Astrocyte (in vitro differentiated cells and primary cell): ENCODE measurements around the gene GRM4. TPM values are rescaled to one million over a fixed set of nuclear protein-coding genes. Genes with fewer than 3 reads are reported as not detected.

Source experiments
- DNase-seq: peaks from one replicate; pipeline ENCODE4 v3.0.0-alpha.2; 2010; ENCODE audit warnings: low read depth
- FAIRE-seq: peaks from 2 replicates; lab custom pipeline; 2011; peaks lifted over from hg19 to GRCh38; lab: Jason Lieb, UNC
- H2AFZ ChIP-seq: 2 replicates; pipeline ENCODE4 v1.6.0; 2012; ENCODE audit warnings: low read depth, low read length, inconsistent platforms
- H3K27ac ChIP-seq: 2 replicates; pipeline ENCODE4 v1.5.1; 2011; ENCODE audit warnings: low read depth, low read length, inconsistent platforms
- H3K27me3 ChIP-seq: 2 replicates; pipeline ENCODE4 v1.6.0; 2011; ENCODE audit warnings: low read length, inconsistent platforms; ENCODE audit not compliant: insufficient read depth
- H3K36me3 ChIP-seq: 2 replicates; pipeline ENCODE4 v1.5.1; 2011; ENCODE audit warnings: low read length, inconsistent platforms; ENCODE audit not compliant: insufficient read depth
- H3K4me1 ChIP-seq: 2 replicates; pipeline ENCODE4 v1.5.1; 2011; ENCODE audit warnings: low read length, inconsistent platforms; ENCODE audit not compliant: insufficient read depth
- H3K4me2 ChIP-seq: 2 replicates; pipeline ENCODE4 v1.6.0; 2012; ENCODE audit warnings: low read length, inconsistent platforms
- H3K4me3 ChIP-seq: 2 replicates; pipeline ENCODE4 v1.5.1; 2011; ENCODE audit warnings: low read depth, mild to moderate bottlenecking, low read length, inconsistent platforms; ENCODE audit not compliant: insufficient read depth
- H3K79me2 ChIP-seq: 2 replicates; pipeline ENCODE4 v1.6.0; 2012; ENCODE audit warnings: mild to moderate bottlenecking, low read length, inconsistent platforms; ENCODE audit not compliant: insufficient read depth
- H3K9ac ChIP-seq: 2 replicates; pipeline ENCODE4 v1.6.0; 2012; ENCODE audit warnings: mild to moderate bottlenecking, low read length, inconsistent platforms
- H3K9me3 ChIP-seq: 2 replicates; pipeline ENCODE4 v1.5.1; 2012; ENCODE audit warnings: low read depth, mild to moderate bottlenecking, low read length, inconsistent platforms; ENCODE audit not compliant: insufficient read depth
- H4K20me1 ChIP-seq: 2 replicates; pipeline ENCODE4 v1.6.0; 2012; ENCODE audit warnings: low read length, inconsistent platforms; ENCODE audit not compliant: insufficient read depth
- H3K27ac Mint-ChIP-seq: one replicate; pipeline ENCODE4 v1.8.0; 2021; ENCODE audit warnings: mild to moderate bottlenecking, mixed read lengths; ENCODE audit not compliant: unreplicated experiment
- H3K27me3 Mint-ChIP-seq: one replicate; pipeline ENCODE4 v1.8.0; 2021; ENCODE audit warnings: low read depth, mixed read lengths; ENCODE audit not compliant: unreplicated experiment
- H3K36me3 Mint-ChIP-seq: one replicate; pipeline ENCODE4 v1.8.0; 2021; ENCODE audit warnings: low read depth, mixed read lengths; ENCODE audit not compliant: unreplicated experiment
- H3K4me1 Mint-ChIP-seq: one replicate; pipeline ENCODE4 v1.8.0; 2021; ENCODE audit warnings: low read depth, mixed read lengths; ENCODE audit not compliant: unreplicated experiment
- H3K4me3 Mint-ChIP-seq: one replicate; pipeline ENCODE4 v1.8.0; 2021; ENCODE audit warnings: mild to moderate bottlenecking, moderate library complexity, mixed read lengths; ENCODE audit not compliant: unreplicated experiment
- H3K9me3 Mint-ChIP-seq: one replicate; pipeline ENCODE4 v1.8.0; 2021; ENCODE audit warnings: mild to moderate bottlenecking, mixed read lengths; ENCODE audit not compliant: unreplicated experiment
- EZH2 ChIP-seq: IDR thresholded peaks from 2 replicates; pipeline ENCODE4 v1.6.1; 2012; ENCODE audit warnings: mild to moderate bottlenecking, low read length, inconsistent platforms; ENCODE audit not compliant: insufficient read depth
- total RNA-seq: library from RNA; stranded (reverse); gene quantifications from 2 replicates; pipeline ENCODE4 v1.2.1, GENCODE V29; 2021
- TF ChIP-seq, protein P1 (sequence below): IDR thresholded peaks from 2 replicates; pipeline ENCODE4 v1.5.1; 2011; ENCODE audit warnings: low read depth, mild to moderate bottlenecking, inconsistent platforms, low read length, moderate library complexity; ENCODE audit not compliant: insufficient read depth

GRM4 gene
- total RNA-seq, 1 donor from 2014 or later: 0.30 TPM

DNA sequence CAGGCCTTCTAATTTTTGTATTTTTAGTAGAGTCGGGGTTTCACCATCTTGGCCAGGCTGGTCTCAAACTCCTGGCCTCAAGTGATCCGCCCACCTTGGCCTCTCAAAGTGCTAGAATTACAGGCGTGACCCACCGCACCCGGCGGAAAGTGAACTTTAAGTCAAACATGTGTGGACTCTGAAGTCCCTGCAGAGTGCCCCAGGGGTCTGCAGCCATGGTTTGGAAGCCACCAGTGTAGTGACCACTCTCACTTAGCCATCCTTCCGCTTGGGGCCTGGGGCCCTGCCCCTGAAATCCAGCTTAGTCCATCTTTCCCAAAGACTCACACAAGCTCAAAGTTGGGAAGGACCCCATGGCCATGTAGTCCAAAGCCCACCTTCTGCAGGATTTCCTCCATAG, 164.5 kb downstream of the GRM4 start:
- H3K9me3 ChIP-seq: no peaks in the 10 kb centered on the region
- H3K9ac ChIP-seq: no peak overlapping the region
- H3K9me3 Mint-ChIP-seq: no peaks in the 10 kb centered on the region
- FAIRE-seq: no peak
- H4K20me1 ChIP-seq: no peaks in the 10 kb centered on the region
- peaks cover 6% of the 10 kb centered on the region for H3K27me3 ChIP-seq
- no peaks in the 10 kb centered on the region for H3K4me1 Mint-ChIP-seq
- H3K36me3 Mint-ChIP-seq: no peaks in the 10 kb centered on the region
- H3K36me3 ChIP-seq: no peaks in the 10 kb centered on the region
- no peak overlapping the region for H2AFZ ChIP-seq
- no peak overlapping the region for H3K4me2 ChIP-seq
- H3K79me2 ChIP-seq: no peaks in the 10 kb centered on the region
- peaks cover 34% of the 10 kb centered on the region for H3K27me3 Mint-ChIP-seq
- no peak overlapping the region for H3K27ac Mint-ChIP-seq
- no peak overlapping the region for H3K27ac ChIP-seq
- TF ChIP-seq, protein P1, sequence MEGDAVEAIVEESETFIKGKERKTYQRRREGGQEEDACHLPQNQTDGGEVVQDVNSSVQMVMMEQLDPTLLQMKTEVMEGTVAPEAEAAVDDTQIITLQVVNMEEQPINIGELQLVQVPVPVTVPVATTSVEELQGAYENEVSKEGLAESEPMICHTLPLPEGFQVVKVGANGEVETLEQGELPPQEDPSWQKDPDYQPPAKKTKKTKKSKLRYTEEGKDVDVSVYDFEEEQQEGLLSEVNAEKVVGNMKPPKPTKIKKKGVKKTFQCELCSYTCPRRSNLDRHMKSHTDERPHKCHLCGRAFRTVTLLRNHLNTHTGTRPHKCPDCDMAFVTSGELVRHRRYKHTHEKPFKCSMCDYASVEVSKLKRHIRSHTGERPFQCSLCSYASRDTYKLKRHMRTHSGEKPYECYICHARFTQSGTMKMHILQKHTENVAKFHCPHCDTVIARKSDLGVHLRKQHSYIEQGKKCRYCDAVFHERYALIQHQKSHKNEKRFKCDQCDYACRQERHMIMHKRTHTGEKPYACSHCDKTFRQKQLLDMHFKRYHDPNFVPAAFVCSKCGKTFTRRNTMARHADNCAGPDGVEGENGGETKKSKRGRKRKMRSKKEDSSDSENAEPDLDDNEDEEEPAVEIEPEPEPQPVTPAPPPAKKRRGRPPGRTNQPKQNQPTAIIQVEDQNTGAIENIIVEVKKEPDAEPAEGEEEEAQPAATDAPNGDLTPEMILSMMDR: no peak
- no peak for TF ChIP-seq EZH2
- H3K4me3 Mint-ChIP-seq: no peak overlapping the region
- H3K4me1 ChIP-seq: no peaks in the 10 kb centered on the region
- H3K4me3 ChIP-seq: no peak overlapping the region
- DNase-seq: no peak

DNA sequence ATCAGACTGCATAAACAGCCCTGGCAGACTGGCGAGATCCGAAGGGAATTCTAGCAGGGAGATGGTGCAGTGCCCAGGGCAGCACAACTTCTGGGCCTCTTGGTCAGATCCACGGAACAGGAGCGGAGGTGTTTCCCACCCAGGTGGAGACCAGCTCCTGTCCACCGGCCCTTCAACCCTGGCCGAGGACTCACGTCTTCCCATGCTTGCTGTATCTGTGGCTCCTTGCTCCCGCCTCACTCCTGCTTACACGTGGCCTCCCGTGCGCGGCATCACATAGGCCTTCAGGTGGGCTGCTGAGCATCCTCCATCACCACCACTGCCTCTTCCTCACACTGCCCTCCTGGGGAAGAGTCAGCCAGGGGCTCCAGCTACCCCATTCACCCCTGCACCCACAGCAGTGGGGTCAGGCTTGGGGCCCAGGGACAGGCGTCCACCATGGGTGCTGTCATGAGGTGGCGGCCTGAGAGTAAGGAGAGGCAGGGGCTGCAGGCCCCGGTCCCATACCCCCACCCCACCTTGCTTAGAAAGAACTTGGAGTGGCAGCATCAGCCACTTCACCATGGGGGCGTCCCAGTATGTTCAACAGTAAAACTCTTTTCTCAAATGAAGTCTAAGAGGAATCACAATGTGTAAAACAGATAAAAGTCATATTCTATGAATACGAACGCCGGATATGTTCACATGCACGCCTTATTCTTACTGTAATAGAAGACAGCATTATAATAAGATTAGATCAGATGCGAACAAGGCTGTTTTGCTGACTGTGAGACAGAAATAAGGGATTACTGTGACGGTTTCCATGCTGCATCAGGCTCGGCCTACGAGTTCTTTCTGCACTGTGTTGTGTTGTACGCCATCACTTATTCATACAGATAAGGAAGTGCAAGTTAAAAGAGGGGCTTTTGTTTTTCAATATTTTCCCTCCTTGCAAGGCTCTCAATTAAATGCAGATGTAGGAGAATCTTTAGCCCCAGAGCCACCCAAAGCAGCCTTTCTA, 165.4 kb downstream of the GRM4 start:
- Histone ChIP-seq H3K9me3 (no peaks in the 10 kb centered on the region), H3K9ac (no peak overlapping the region), H3K27ac (no peak overlapping the region), H3K36me3 (no peaks in the 10 kb centered on the region), H4K20me1 (no peaks in the 10 kb centered on the region), H3K4me1 (no peaks in the 10 kb centered on the region), H3K79me2 (no peaks in the 10 kb centered on the region), H2AFZ (no peak overlapping the region), H3K27me3 (peaks cover 8% of the 10 kb centered on the region), H3K4me2 (no peak overlapping the region), H3K4me3 (no peak overlapping the region)
- Mint-ChIP-seq H3K4me3 (no peak overlapping the region), H3K9me3 (no peaks in the 10 kb centered on the region), H3K4me1 (no peaks in the 10 kb centered on the region), H3K27ac (no peak overlapping the region), H3K36me3 (no peaks in the 10 kb centered on the region), H3K27me3 (peaks cover 37% of the 10 kb centered on the region)
- no peak for TF ChIP-seq EZH2
- TF ChIP-seq, protein P1: no peak
- no peak for DNase-seq
- no peak for FAIRE-seq

DNA sequence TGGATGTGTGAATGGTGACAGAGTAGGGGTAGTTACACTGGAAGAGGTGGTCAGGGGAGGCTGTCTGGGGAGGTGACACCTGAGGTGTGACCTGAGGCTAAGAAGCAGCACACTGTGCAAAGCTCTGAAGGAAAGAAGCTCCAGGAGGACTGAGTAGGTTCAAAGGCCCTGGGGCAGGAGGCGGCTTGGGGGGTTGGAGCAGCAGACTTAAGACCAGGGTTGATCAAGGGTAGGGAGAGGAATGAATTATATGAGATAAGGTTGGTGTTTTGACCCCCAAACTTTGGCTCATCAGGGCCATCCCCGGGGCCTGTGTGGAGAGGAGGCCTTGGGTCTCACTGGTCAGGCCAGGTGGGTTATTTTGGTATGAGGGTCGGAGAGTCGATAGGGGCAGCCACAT, 166.1 kb downstream of the GRM4 start:
- Histone ChIP-seq H3K36me3 (no peaks in the 10 kb centered on the region), H3K27me3 (peaks cover 9% of the 10 kb centered on the region), H3K4me3 (no peak overlapping the region), H2AFZ (no peak overlapping the region), H3K27ac (no peak overlapping the region), H3K4me2 (no peak overlapping the region), H3K9ac (no peak overlapping the region), H4K20me1 (no peaks in the 10 kb centered on the region), H3K9me3 (no peaks in the 10 kb centered on the region), H3K4me1 (no peaks in the 10 kb centered on the region), H3K79me2 (no peaks in the 10 kb centered on the region)
- Mint-ChIP-seq H3K4me1 (no peaks in the 10 kb centered on the region), H3K9me3 (no peaks in the 10 kb centered on the region), H3K27me3 (peaks cover 39% of the 10 kb centered on the region), H3K4me3 (no peak overlapping the region), H3K27ac (no peak overlapping the region), H3K36me3 (no peaks in the 10 kb centered on the region)
- no peak for TF ChIP-seq EZH2
- TF ChIP-seq, protein P1: no peak
- DNase-seq (no peak), FAIRE-seq (no peak)
